Glutamatergic neuron (in vitro differentiated cells): ENCODE results near the gene SVIL. TPM values are rescaled to one million over a fixed set of nuclear protein-coding genes. Genes with fewer than 3 reads are reported as not detected.
A peak's percentile ranks its signal among the peaks of the same experiment; 100 is the strongest.

Experiments
- DNase-seq: peaks from one replicate; pipeline ENCODE4 v3.0.0; 2022
- H3K27ac Mint-ChIP-seq: one replicate; pipeline ENCODE4 v1.8.0; 2020; ENCODE audit warnings: mild to moderate bottlenecking, mixed read lengths, inconsistent platforms; ENCODE audit not compliant: unreplicated experiment
- H3K27me3 Mint-ChIP-seq: one replicate; pipeline ENCODE4 v1.8.0; 2020; ENCODE audit warnings: mild to moderate bottlenecking, moderate library complexity, mixed read lengths, inconsistent platforms; ENCODE audit not compliant: unreplicated experiment
- H3K36me3 Mint-ChIP-seq: one replicate; pipeline ENCODE4 v1.8.0; 2020; ENCODE audit warnings: mild to moderate bottlenecking, mixed read lengths, inconsistent platforms; ENCODE audit not compliant: unreplicated experiment
- H3K4me1 Mint-ChIP-seq: one replicate; pipeline ENCODE4 v1.8.0; 2020; ENCODE audit warnings: mild to moderate bottlenecking, low read depth, mixed read lengths, inconsistent platforms; ENCODE audit not compliant: unreplicated experiment
- H3K4me3 Mint-ChIP-seq: one replicate; pipeline ENCODE4 v1.8.0; 2020; ENCODE audit warnings: mild to moderate bottlenecking, mixed read lengths, inconsistent platforms; ENCODE audit not compliant: unreplicated experiment
- H3K9me3 Mint-ChIP-seq: one replicate; pipeline ENCODE4 v1.8.0; 2020; ENCODE audit warnings: mild to moderate bottlenecking, moderate library complexity, mixed read lengths, inconsistent platforms; ENCODE audit not compliant: unreplicated experiment
- total RNA-seq: library from RNA; stranded (reverse); fragmentation: NEBNext Ultra II Directional; extraction: Animal tissue kit (Norgen Biotek cat#: 25700); gene quantifications from one replicate; pipeline ENCODE4 v1.2.1, GENCODE V29; 2021; ENCODE audit not compliant: unreplicated experiment
- TF ChIP-seq, protein P1 (sequence below): fragments of 200-600 bp; sonication (generic); IDR thresholded peaks from one replicate; pipeline ENCODE4 v1.5.0; 2021; ENCODE audit not compliant: partially characterized antibody, unreplicated experiment

The SVIL gene
- total RNA-seq, 1 donor from 2014 or later = 117 TPM

DNA sequence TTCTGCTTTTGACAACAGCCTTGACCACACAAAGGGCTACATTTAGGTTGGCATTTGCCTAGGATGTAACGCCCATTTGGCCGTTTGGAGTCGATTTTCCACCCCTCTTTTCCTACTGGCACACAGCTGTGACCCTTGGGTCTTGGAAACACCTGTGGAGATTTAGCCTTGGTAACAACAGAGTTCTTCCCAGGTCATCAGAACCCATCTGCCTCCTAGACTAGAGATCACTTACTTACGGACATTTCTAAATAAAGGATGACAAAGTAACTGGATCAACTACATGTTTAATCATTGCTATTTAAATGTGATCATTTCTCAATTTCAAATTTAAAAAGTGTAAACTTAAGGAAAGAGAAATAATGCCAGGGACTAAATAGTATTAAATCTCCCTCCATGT is 42.0 kb upstream of the SVIL start:
- Mint-ChIP-seq H3K27ac (peak overlapping the region; percentile 72), H3K27me3 (peaks cover 5% of the 10 kb centered on the region), H3K9me3 (peaks cover 12% of the 10 kb centered on the region), H3K4me1 (peaks cover 9% of the 10 kb centered on the region), H3K36me3 (peaks cover 26% of the 10 kb centered on the region), H3K4me3 (no peak overlapping the region)
- DNase-seq = no peak
- TF ChIP-seq, protein P1, sequence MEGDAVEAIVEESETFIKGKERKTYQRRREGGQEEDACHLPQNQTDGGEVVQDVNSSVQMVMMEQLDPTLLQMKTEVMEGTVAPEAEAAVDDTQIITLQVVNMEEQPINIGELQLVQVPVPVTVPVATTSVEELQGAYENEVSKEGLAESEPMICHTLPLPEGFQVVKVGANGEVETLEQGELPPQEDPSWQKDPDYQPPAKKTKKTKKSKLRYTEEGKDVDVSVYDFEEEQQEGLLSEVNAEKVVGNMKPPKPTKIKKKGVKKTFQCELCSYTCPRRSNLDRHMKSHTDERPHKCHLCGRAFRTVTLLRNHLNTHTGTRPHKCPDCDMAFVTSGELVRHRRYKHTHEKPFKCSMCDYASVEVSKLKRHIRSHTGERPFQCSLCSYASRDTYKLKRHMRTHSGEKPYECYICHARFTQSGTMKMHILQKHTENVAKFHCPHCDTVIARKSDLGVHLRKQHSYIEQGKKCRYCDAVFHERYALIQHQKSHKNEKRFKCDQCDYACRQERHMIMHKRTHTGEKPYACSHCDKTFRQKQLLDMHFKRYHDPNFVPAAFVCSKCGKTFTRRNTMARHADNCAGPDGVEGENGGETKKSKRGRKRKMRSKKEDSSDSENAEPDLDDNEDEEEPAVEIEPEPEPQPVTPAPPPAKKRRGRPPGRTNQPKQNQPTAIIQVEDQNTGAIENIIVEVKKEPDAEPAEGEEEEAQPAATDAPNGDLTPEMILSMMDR = no peak

- Mint-ChIP-seq H3K27me3 (peaks cover 2% of the 10 kb centered on the region), H3K36me3 (peaks cover 26% of the 10 kb centered on the region), H3K27ac (no peak overlapping the region), H3K4me1 (peaks cover 6% of the 10 kb centered on the region), H3K9me3 (peaks cover 12% of the 10 kb centered on the region), H3K4me3 (no peak overlapping the region)
- DNase-seq = no peak
- TF ChIP-seq, protein P1 = no peak
Measured at GRCh38 chr10:29675984-29676383, 41.2 kb upstream of the SVIL start.

DNA sequence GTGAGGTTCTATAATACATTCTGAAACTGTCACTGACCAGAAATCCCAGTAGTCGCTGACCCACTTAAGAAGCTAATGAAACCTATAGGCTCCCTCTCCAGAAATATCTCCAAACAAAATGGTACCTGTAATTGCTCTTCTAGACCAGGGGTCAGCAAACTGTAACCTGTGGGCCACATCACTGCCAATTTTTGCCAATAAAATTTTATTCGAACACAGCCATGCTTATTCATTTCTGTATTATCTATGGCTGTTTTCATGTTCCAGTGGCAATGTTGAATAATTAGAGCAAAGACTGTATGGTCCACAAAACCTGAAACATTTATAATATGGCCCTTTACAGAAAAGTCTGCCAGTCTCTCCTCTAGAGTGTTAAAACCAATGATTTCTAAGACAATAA is 37.2 kb upstream of the SVIL start:
- H3K4me1 Mint-ChIP-seq = peaks cover 11% of the 10 kb centered on the region
- H3K36me3 Mint-ChIP-seq = peaks cover 25% of the 10 kb centered on the region
- peaks cover 8% of the 10 kb centered on the region for H3K9me3 Mint-ChIP-seq
- no peak overlapping the region for H3K27ac Mint-ChIP-seq
- no peak overlapping the region for H3K4me3 Mint-ChIP-seq
- DNase-seq = no peak
- TF ChIP-seq, protein P1 = no peak
- H3K27me3 Mint-ChIP-seq = peaks cover 5% of the 10 kb centered on the region

DNA sequence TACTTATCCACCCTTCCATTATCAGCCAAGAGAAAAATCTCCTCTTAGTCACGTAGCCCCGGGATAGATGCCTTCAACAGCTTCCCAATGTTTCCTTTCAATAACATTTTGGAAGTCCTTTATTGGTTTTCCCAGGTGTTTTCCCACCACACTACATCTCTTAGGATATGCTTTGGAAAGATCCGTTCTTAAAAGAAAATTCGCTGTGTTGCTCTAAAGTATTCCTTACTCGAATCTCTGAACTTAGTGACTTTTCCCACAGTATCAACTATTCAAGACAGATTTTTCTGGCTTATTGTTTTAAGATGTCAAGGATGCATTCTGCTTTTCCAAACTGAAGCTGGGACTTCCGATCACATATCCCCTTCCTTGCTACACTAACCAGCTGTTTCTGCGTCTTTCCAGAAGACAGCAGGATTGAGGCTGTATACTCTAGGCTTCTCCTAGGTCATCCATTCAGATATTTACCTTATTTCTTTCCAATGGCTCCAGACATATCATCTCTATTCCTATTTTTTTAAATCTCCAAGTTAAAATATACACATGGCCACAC is 36.5 kb upstream of the SVIL start:
- peak overlapping the region; percentile 21 for H3K27ac Mint-ChIP-seq
- H3K36me3 Mint-ChIP-seq = peaks cover 21% of the 10 kb centered on the region
- DNase-seq = no peak
- peaks cover 7% of the 10 kb centered on the region for H3K9me3 Mint-ChIP-seq
- peaks cover 6% of the 10 kb centered on the region for H3K27me3 Mint-ChIP-seq
- TF ChIP-seq, protein P1 = no peak
- H3K4me3 Mint-ChIP-seq = no peak overlapping the region
- H3K4me1 Mint-ChIP-seq = peaks cover 11% of the 10 kb centered on the region

DNA sequence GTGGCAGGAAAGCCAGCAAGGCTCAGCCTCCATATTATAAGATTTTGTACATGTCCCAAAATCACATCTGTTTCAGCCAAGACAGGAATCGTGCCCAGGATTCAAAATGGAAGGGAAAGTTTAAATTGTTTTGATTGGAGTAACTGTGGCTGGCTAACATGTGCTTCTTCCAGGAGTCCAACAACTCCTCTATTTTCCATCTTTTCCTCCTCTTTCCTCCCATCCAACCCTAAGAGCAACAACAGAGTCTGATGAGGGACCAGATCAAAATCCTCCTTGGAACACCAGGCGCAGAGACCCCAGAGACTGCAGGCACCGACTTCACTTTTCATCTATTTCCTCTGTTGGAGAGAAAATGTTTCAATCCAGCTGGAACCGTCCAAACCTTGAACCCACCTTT is 36.0 kb upstream of the SVIL start:
- Mint-ChIP-seq H3K9me3 (peaks cover 7% of the 10 kb centered on the region), H3K4me1 (peaks cover 11% of the 10 kb centered on the region), H3K27me3 (peaks cover 6% of the 10 kb centered on the region), H3K36me3 (peaks cover 16% of the 10 kb centered on the region), H3K27ac (peak overlapping the region; percentile 3), H3K4me3 (no peak overlapping the region)
- no peak for DNase-seq
- TF ChIP-seq, protein P1 = no peak
